ENCODE data around the gene IRAK3.

The IRAK3 gene

GRCh38 chr12:66269142-66269541 is 80.1 kb downstream of the IRAK3 start:
- no peak overlapping the region for H3K4me3 ChIP-seq (ENCODE audit: low read depth in 1 of 2, low read length in 2 of 2)
- no peaks in the 10 kb centered on the region for H3K36me3 ChIP-seq (ENCODE audit: control insufficient read depth in 1 of 2, insufficient read depth in 2 of 2, low read length in 2 of 2)
- no peaks in the 10 kb centered on the region for H3K9me3 ChIP-seq (ENCODE audit: control insufficient read depth in 1 of 2, low read length in 2 of 2)
- H3K4me1 ChIP-seq (ENCODE audit: control insufficient read depth in 1 of 2, insufficient read depth in 2 of 2, low read length in 2 of 2): no peaks in the 10 kb centered on the region
- no peak overlapping the region for H3K27ac ChIP-seq (ENCODE audit: low read length)
- H3K27me3 ChIP-seq (ENCODE audit: low read depth, low read length): no peaks in the 10 kb centered on the region

GRCh38 chr12:66269757-66270383 is 80.9 kb downstream of the IRAK3 start:
- no peaks in the 10 kb centered on the region for H3K9me3 ChIP-seq (ENCODE audit: control insufficient read depth in 1 of 2, low read length in 2 of 2)
- no peaks in the 10 kb centered on the region for H3K36me3 ChIP-seq (ENCODE audit: control insufficient read depth in 1 of 2, insufficient read depth in 2 of 2, low read length in 2 of 2)
- no peaks in the 10 kb centered on the region for H3K4me1 ChIP-seq (ENCODE audit: control insufficient read depth in 1 of 2, insufficient read depth in 2 of 2, low read length in 2 of 2)
- no peak overlapping the region for H3K27ac ChIP-seq (ENCODE audit: low read length)
- no peak overlapping the region for H3K4me3 ChIP-seq (ENCODE audit: low read depth in 1 of 2, low read length in 2 of 2)
- no peaks in the 10 kb centered on the region for H3K27me3 ChIP-seq (ENCODE audit: low read depth, low read length)

- no peak overlapping the region for H3K4me3 ChIP-seq (ENCODE audit: low read depth in 1 of 2, low read length in 2 of 2)
- no peak overlapping the region for H3K27ac ChIP-seq (ENCODE audit: low read length)
- H3K9me3 ChIP-seq (ENCODE audit: control insufficient read depth in 1 of 2, low read length in 2 of 2): no peaks in the 10 kb centered on the region
- H3K27me3 ChIP-seq (ENCODE audit: low read depth, low read length): no peaks in the 10 kb centered on the region
- H3K36me3 ChIP-seq (ENCODE audit: control insufficient read depth in 1 of 2, insufficient read depth in 2 of 2, low read length in 2 of 2): no peaks in the 10 kb centered on the region
- no peaks in the 10 kb centered on the region for H3K4me1 ChIP-seq (ENCODE audit: control insufficient read depth in 1 of 2, insufficient read depth in 2 of 2, low read length in 2 of 2)
Observed at GRCh38 chr12:66270613-66271012, 81.6 kb downstream of the IRAK3 start.

- no peak overlapping the region for H3K27ac ChIP-seq (ENCODE audit: low read length)
- no peak overlapping the region for H3K4me3 ChIP-seq (ENCODE audit: low read depth in 1 of 2, low read length in 2 of 2)
- no peaks in the 10 kb centered on the region for H3K4me1 ChIP-seq (ENCODE audit: control insufficient read depth in 1 of 2, insufficient read depth in 2 of 2, low read length in 2 of 2)
- H3K36me3 ChIP-seq (ENCODE audit: control insufficient read depth in 1 of 2, insufficient read depth in 2 of 2, low read length in 2 of 2): no peaks in the 10 kb centered on the region
- H3K9me3 ChIP-seq (ENCODE audit: control insufficient read depth in 1 of 2, low read length in 2 of 2): no peaks in the 10 kb centered on the region
- no peaks in the 10 kb centered on the region for H3K27me3 ChIP-seq (ENCODE audit: low read depth, low read length)
Observed at GRCh38 chr12:66272650-66273049, 83.6 kb downstream of the IRAK3 start.

GRCh38 chr12:66273147-66273546 is 84.1 kb downstream of the IRAK3 start:
- Histone ChIP-seq H3K36me3 (ENCODE audit: control insufficient read depth in 1 of 2, insufficient read depth in 2 of 2, low read length in 2 of 2) (no peaks in the 10 kb centered on the region), H3K4me3 (ENCODE audit: low read depth in 1 of 2, low read length in 2 of 2) (no peak overlapping the region), H3K27ac (ENCODE audit: low read length) (no peak overlapping the region), H3K9me3 (ENCODE audit: control insufficient read depth in 1 of 2, low read length in 2 of 2) (no peaks in the 10 kb centered on the region), H3K27me3 (ENCODE audit: low read depth, low read length) (no peaks in the 10 kb centered on the region), H3K4me1 (ENCODE audit: control insufficient read depth in 1 of 2, insufficient read depth in 2 of 2, low read length in 2 of 2) (no peaks in the 10 kb centered on the region)

GRCh38 chr12:66275040-66275439 is 86.0 kb downstream of the IRAK3 start:
- no peaks in the 10 kb centered on the region for H3K27me3 ChIP-seq (ENCODE audit: low read depth, low read length)
- H3K27ac ChIP-seq (ENCODE audit: low read length): no peak overlapping the region

GRCh38 chr12:66279123-66279712 is 90.2 kb downstream of the IRAK3 start:
- H3K4me3 ChIP-seq (ENCODE audit: low read depth in 1 of 2, low read length in 2 of 2): no peak overlapping the region
- H3K4me1 ChIP-seq (ENCODE audit: control insufficient read depth in 1 of 2, insufficient read depth in 2 of 2, low read length in 2 of 2): no peaks in the 10 kb centered on the region

More at GRCh38 chr12:66275040-66275439, 86.0 kb downstream of the IRAK3 start:
- Histone ChIP-seq H3K36me3 (ENCODE audit: control insufficient read depth in 1 of 2, insufficient read depth in 2 of 2, low read length in 2 of 2) (no peaks in the 10 kb centered on the region), H3K4me1 (ENCODE audit: control insufficient read depth in 1 of 2, insufficient read depth in 2 of 2, low read length in 2 of 2) (no peaks in the 10 kb centered on the region), H3K4me3 (ENCODE audit: low read depth in 1 of 2, low read length in 2 of 2) (no peak overlapping the region), H3K9me3 (ENCODE audit: control insufficient read depth in 1 of 2, low read length in 2 of 2) (no peaks in the 10 kb centered on the region)

GRCh38 chr12:66280561-66280960 is 91.5 kb downstream of the IRAK3 start:
- no peaks in the 10 kb centered on the region for H3K27me3 ChIP-seq (ENCODE audit: low read depth, low read length)
- no peaks in the 10 kb centered on the region for H3K4me1 ChIP-seq (ENCODE audit: control insufficient read depth in 1 of 2, insufficient read depth in 2 of 2, low read length in 2 of 2)
- no peaks in the 10 kb centered on the region for H3K9me3 ChIP-seq (ENCODE audit: control insufficient read depth in 1 of 2, low read length in 2 of 2)
- no peaks in the 10 kb centered on the region for H3K36me3 ChIP-seq (ENCODE audit: control insufficient read depth in 1 of 2, insufficient read depth in 2 of 2, low read length in 2 of 2)
- no peak overlapping the region for H3K4me3 ChIP-seq (ENCODE audit: low read depth in 1 of 2, low read length in 2 of 2)
- no peak overlapping the region for H3K27ac ChIP-seq (ENCODE audit: low read length)

More at GRCh38 chr12:66279123-66279712, 90.2 kb downstream of the IRAK3 start:
- Histone ChIP-seq H3K27me3 (ENCODE audit: low read depth, low read length) (no peaks in the 10 kb centered on the region), H3K9me3 (ENCODE audit: control insufficient read depth in 1 of 2, low read length in 2 of 2) (no peaks in the 10 kb centered on the region), H3K27ac (ENCODE audit: low read length) (no peak overlapping the region), H3K36me3 (ENCODE audit: control insufficient read depth in 1 of 2, insufficient read depth in 2 of 2, low read length in 2 of 2) (no peaks in the 10 kb centered on the region)

GRCh38 chr12:66282244-66282643 is 93.2 kb downstream of the IRAK3 start:
- H3K27me3 ChIP-seq (ENCODE audit: low read depth, low read length): no peaks in the 10 kb centered on the region
- no peaks in the 10 kb centered on the region for H3K4me1 ChIP-seq (ENCODE audit: control insufficient read depth in 1 of 2, insufficient read depth in 2 of 2, low read length in 2 of 2)
- H3K36me3 ChIP-seq (ENCODE audit: control insufficient read depth in 1 of 2, insufficient read depth in 2 of 2, low read length in 2 of 2): no peaks in the 10 kb centered on the region
- H3K4me3 ChIP-seq (ENCODE audit: low read depth in 1 of 2, low read length in 2 of 2): no peak overlapping the region
- H3K27ac ChIP-seq (ENCODE audit: low read length): no peak overlapping the region
- no peaks in the 10 kb centered on the region for H3K9me3 ChIP-seq (ENCODE audit: control insufficient read depth in 1 of 2, low read length in 2 of 2)

GRCh38 chr12:66287275-66287674 is 98.3 kb downstream of the IRAK3 start:
- Histone ChIP-seq H3K27ac (ENCODE audit: low read length) (no peak overlapping the region), H3K36me3 (ENCODE audit: control insufficient read depth in 1 of 2, insufficient read depth in 2 of 2, low read length in 2 of 2) (no peaks in the 10 kb centered on the region), H3K4me3 (ENCODE audit: low read depth in 1 of 2, low read length in 2 of 2) (no peak overlapping the region), H3K27me3 (ENCODE audit: low read depth, low read length) (no peaks in the 10 kb centered on the region), H3K4me1 (ENCODE audit: control insufficient read depth in 1 of 2, insufficient read depth in 2 of 2, low read length in 2 of 2) (no peaks in the 10 kb centered on the region), H3K9me3 (ENCODE audit: control insufficient read depth in 1 of 2, low read length in 2 of 2) (no peaks in the 10 kb centered on the region)

GRCh38 chr12:66288121-66288520 is 99.1 kb downstream of the IRAK3 start:
- Histone ChIP-seq H3K36me3 (ENCODE audit: control insufficient read depth in 1 of 2, insufficient read depth in 2 of 2, low read length in 2 of 2) (no peaks in the 10 kb centered on the region), H3K27ac (ENCODE audit: low read length) (no peak overlapping the region), H3K27me3 (ENCODE audit: low read depth, low read length) (no peaks in the 10 kb centered on the region), H3K9me3 (ENCODE audit: control insufficient read depth in 1 of 2, low read length in 2 of 2) (no peaks in the 10 kb centered on the region), H3K4me3 (ENCODE audit: low read depth in 1 of 2, low read length in 2 of 2) (no peak overlapping the region), H3K4me1 (ENCODE audit: control insufficient read depth in 1 of 2, insufficient read depth in 2 of 2, low read length in 2 of 2) (no peaks in the 10 kb centered on the region)

GRCh38 chr12:66289485-66289884 is 100.5 kb downstream of the IRAK3 start:
- Histone ChIP-seq H3K4me1 (ENCODE audit: control insufficient read depth in 1 of 2, insufficient read depth in 2 of 2, low read length in 2 of 2) (no peaks in the 10 kb centered on the region), H3K9me3 (ENCODE audit: control insufficient read depth in 1 of 2, low read length in 2 of 2) (no peaks in the 10 kb centered on the region), H3K36me3 (ENCODE audit: control insufficient read depth in 1 of 2, insufficient read depth in 2 of 2, low read length in 2 of 2) (no peaks in the 10 kb centered on the region), H3K4me3 (ENCODE audit: low read depth in 1 of 2, low read length in 2 of 2) (no peak overlapping the region), H3K27ac (ENCODE audit: low read length) (no peak overlapping the region), H3K27me3 (ENCODE audit: low read depth, low read length) (no peaks in the 10 kb centered on the region)

All from muscle layer of duodenum (tissue), 2 donors.